SK-N-SH treated with all-trans-retinoic acid at 6 μM for 48 hours (cell line): ENCODE results near the gene PIK3C2B.

Source experiments
- ATAC-seq: fragments of 200-7000 bp; cut with Tn5 transposase; 3 replicates; pipeline ENCODE4 v1.9.1; 2020; ENCODE audit warnings: mild to moderate bottlenecking, moderate library complexity
- ARNTL ChIP-seq: fragments of 450-650 bp; formaldehyde crosslinking; IDR thresholded peaks from 2 replicates; pipeline ENCODE4 v1.5.0; 2020; ENCODE audit warnings: low read depth, mild to moderate bottlenecking, moderate library complexity, borderline replicate concordance
- BACH2 ChIP-seq: fragments of 250-450 bp; sonication (Bioruptor Pico); IDR thresholded peaks from 2 replicates; pipeline ENCODE4 v1.9.0; 2021; ENCODE audit warnings: mild to moderate bottlenecking, borderline replicate concordance
- CSDC2 ChIP-seq: fragments of 250-450 bp; sonication (Bioruptor Pico); IDR thresholded peaks from 2 replicates; pipeline ENCODE4 v1.5.0; 2020; ENCODE audit warnings: mild to moderate bottlenecking, moderate library complexity
- ESRRG ChIP-seq: fragments of 250-450 bp; sonication (Bioruptor Pico); IDR thresholded peaks from 2 replicates; pipeline ENCODE4 v1.6.1; 2021; ENCODE audit warnings: mild to moderate bottlenecking
- GLIS3 ChIP-seq: fragments of 250-450 bp; sonication (Bioruptor Pico); IDR thresholded peaks from 2 replicates; pipeline ENCODE4 v1.5.0; 2020; ENCODE audit warnings: mild to moderate bottlenecking, moderate library complexity
- ISL1 ChIP-seq: fragments of 250-450 bp; sonication (Bioruptor Pico); IDR thresholded peaks from 2 replicates; pipeline ENCODE4 v2.1.2; 2022; ENCODE audit warnings: mild to moderate bottlenecking, moderate library complexity
- OSR1 ChIP-seq: fragments of 250-450 bp; sonication (Bioruptor Pico); IDR thresholded peaks from 2 replicates; pipeline ENCODE4 v1.8.0; 2022; ENCODE audit warnings: moderate library complexity, mild to moderate bottlenecking, inconsistent platforms
- PATZ1 ChIP-seq: fragments of 250-450 bp; sonication (Bioruptor Pico); IDR thresholded peaks from 2 replicates; pipeline ENCODE4 v1.8.0; 2020; ENCODE audit warnings: mild to moderate bottlenecking, moderate library complexity, borderline replicate concordance
- PPARA ChIP-seq: fragments of 250-450 bp; sonication (Bioruptor Pico); IDR thresholded peaks from 2 replicates; pipeline ENCODE4 v1.5.0; 2020; ENCODE audit warnings: mild to moderate bottlenecking, borderline replicate concordance
- RARB ChIP-seq: fragments of 250-450 bp; sonication (Bioruptor Pico); IDR thresholded peaks from 2 replicates; pipeline ENCODE4 v1.8.0; 2021; ENCODE audit warnings: mild to moderate bottlenecking, moderate library complexity
- SNAI2 ChIP-seq: fragments of 250-450 bp; sonication (Bioruptor Pico); IDR thresholded peaks from 2 replicates; pipeline ENCODE4 v1.5.0; 2020; ENCODE audit warnings: mild to moderate bottlenecking, moderate library complexity
- TCF4 ChIP-seq: fragments of 250-450 bp; sonication (Bioruptor Pico); IDR thresholded peaks from 2 replicates; pipeline ENCODE4 v1.8.0; 2021; ENCODE audit warnings: mild to moderate bottlenecking, moderate library complexity, borderline replicate concordance
- TOX ChIP-seq: fragments of 250-450 bp; sonication (Bioruptor Pico); IDR thresholded peaks from 2 replicates; pipeline ENCODE4 v1.8.0; 2021; ENCODE audit warnings: mild to moderate bottlenecking, moderate library complexity, borderline replicate concordance
- TSHZ2 ChIP-seq: fragments of 250-450 bp; sonication (Bioruptor Pico); IDR thresholded peaks from 2 replicates; pipeline ENCODE4 v1.5.0; 2020; ENCODE audit warnings: mild to moderate bottlenecking, moderate library complexity
- ZC3H10 ChIP-seq: fragments of 250-450 bp; sonication (Bioruptor Pico); IDR thresholded peaks from 2 replicates; pipeline ENCODE4 v1.5.1; 2021; ENCODE audit warnings: mild to moderate bottlenecking, moderate library complexity
- ZFP3 ChIP-seq: fragments of 250-450 bp; sonication (Bioruptor Pico); IDR thresholded peaks from 2 replicates; pipeline ENCODE4 v1.5.0; 2020; ENCODE audit warnings: mild to moderate bottlenecking, moderate library complexity
- ZFP30 ChIP-seq: fragments of 450-650 bp; formaldehyde crosslinking; IDR thresholded peaks from 2 replicates; pipeline ENCODE4 v1.5.0; 2022; ENCODE audit warnings: mild to moderate bottlenecking, moderate library complexity
- ZNF565 ChIP-seq: fragments of 450-650 bp; formaldehyde crosslinking; conservative IDR thresholded peaks from 2 replicates; pipeline ENCODE4 v1.5.0; 2020; ENCODE audit warnings: low read depth, mild to moderate bottlenecking, moderate library complexity
- ZNF70 ChIP-seq: fragments of 450-650 bp; formaldehyde crosslinking; IDR thresholded peaks from 2 replicates; pipeline ENCODE4 v1.5.0; 2020; ENCODE audit warnings: mild to moderate bottlenecking, moderate library complexity
- ZNF8 ChIP-seq: fragments of 450-650 bp; formaldehyde crosslinking; IDR thresholded peaks from 2 replicates; pipeline ENCODE4 v1.5.0; 2020; ENCODE audit warnings: mild to moderate bottlenecking, moderate library complexity
- TF ChIP-seq, protein P1 (sequence below): fragments of 250-450 bp; sonication (Bioruptor Pico); IDR thresholded peaks from 2 replicates; pipeline ENCODE4 v1.5.1; 2021; ENCODE audit warnings: mild to moderate bottlenecking, moderate library complexity
- TF ChIP-seq, protein P2 (sequence below): fragments of 250-450 bp; sonication (Bioruptor Pico); IDR thresholded peaks from 2 replicates; pipeline ENCODE4 v1.8.0; 2021; ENCODE audit warnings: low read depth, mild to moderate bottlenecking, moderate library complexity, borderline replicate concordance
- TF ChIP-seq, protein P3 (sequence below): fragments of 250-450 bp; sonication (Bioruptor Pico); IDR thresholded peaks from 2 replicates; pipeline ENCODE4 v1.5.1; 2020; ENCODE audit warnings: low read depth, mild to moderate bottlenecking, moderate library complexity

The PIK3C2B gene

DNA sequence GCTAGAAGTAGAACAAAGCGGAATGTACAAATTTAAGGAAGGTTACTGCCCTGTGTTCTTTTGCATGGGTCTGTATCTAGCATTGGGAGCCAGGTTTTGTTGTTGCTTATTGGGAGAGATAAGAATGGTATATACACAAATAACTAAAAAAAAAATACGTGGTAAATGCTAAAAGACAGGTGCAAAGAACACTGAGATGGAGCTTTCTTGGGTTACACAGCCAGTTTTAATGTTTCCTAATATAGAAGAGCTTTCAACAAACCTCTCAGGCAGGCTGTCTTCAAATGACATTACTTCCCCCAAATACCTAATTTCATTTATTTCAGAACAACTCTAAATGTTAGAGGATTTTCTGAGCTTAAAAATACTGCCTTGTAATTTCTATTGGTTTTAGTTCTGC, 20.2 kb upstream of the PIK3C2B start:
- TF ChIP-seq OSR1 (CRISPR knock-in tag) (no peak), ZNF8 (CRISPR knock-in tag) (no peak), BACH2 (CRISPR knock-in tag) (no peak), SNAI2 (CRISPR knock-in tag) (no peak)

GRCh38 chr1:204513117-204513716, 18.6 kb upstream of the PIK3C2B start:
- no peak for ATAC-seq
- TF ChIP-seq GLIS3 (no peak), ZNF70 (CRISPR knock-in tag) (no peak), ISL1 (CRISPR knock-in tag) (no peak), TSHZ2 (CRISPR knock-in tag) (no peak), CSDC2 (CRISPR knock-in tag) (no peak), ZNF8 (CRISPR knock-in tag) (no peak), ZC3H10 (CRISPR knock-in tag) (no peak), ZFP30 (CRISPR knock-in tag) (no peak), PATZ1 (CRISPR knock-in tag) (no peak), TCF4 (CRISPR knock-in tag) (no peak), ESRRG (CRISPR knock-in tag) (no peak), ZNF565 (no peak), TOX (CRISPR knock-in tag) (no peak), ARNTL (no peak), OSR1 (CRISPR knock-in tag) (no peak), SNAI2 (CRISPR knock-in tag) (no peak)
- TF ChIP-seq, protein P1, sequence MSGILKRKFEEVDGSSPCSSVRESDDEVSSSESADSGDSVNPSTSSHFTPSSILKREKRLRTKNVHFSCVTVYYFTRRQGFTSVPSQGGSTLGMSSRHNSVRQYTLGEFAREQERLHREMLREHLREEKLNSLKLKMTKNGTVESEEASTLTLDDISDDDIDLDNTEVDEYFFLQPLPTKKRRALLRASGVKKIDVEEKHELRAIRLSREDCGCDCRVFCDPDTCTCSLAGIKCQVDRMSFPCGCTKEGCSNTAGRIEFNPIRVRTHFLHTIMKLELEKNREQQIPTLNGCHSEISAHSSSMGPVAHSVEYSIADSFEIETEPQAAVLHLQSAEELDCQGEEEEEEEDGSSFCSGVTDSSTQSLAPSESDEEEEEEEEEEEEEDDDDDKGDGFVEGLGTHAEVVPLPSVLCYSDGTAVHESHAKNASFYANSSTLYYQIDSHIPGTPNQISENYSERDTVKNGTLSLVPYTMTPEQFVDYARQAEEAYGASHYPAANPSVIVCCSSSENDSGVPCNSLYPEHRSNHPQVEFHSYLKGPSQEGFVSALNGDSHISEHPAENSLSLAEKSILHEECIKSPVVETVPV (CRISPR knock-in tag): no peak
- TF ChIP-seq, protein P2, sequence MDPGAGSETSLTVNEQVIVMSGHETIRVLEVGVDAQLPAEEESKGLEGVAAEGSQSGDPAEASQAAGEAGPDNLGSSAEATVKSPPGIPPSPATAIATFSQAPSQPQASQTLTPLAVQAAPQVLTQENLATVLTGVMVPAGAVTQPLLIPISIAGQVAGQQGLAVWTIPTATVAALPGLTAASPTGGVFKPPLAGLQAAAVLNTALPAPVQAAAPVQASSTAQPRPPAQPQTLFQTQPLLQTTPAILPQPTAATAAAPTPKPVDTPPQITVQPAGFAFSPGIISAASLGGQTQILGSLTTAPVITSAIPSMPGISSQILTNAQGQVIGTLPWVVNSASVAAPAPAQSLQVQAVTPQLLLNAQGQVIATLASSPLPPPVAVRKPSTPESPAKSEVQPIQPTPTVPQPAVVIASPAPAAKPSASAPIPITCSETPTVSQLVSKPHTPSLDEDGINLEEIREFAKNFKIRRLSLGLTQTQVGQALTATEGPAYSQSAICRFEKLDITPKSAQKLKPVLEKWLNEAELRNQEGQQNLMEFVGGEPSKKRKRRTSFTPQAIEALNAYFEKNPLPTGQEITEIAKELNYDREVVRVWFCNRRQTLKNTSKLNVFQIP: no peak

More for the DNA sequence above, 20.2 kb upstream of the PIK3C2B start:
- ATAC-seq: no peak

- TF ChIP-seq, protein P1 (CRISPR knock-in tag): no peak
- TF ChIP-seq ISL1 (CRISPR knock-in tag): no peak
- TF ChIP-seq ZNF70 (CRISPR knock-in tag): no peak
- TF ChIP-seq OSR1 (CRISPR knock-in tag): no peak
- TF ChIP-seq PPARA (CRISPR knock-in tag): no peak
- no peak for TF ChIP-seq PATZ1 (CRISPR knock-in tag)
- TF ChIP-seq BACH2 (CRISPR knock-in tag): no peak
- no peak for TF ChIP-seq ZFP3 (CRISPR knock-in tag)
- TF ChIP-seq TCF4 (CRISPR knock-in tag): no peak
- no peak for TF ChIP-seq ESRRG (CRISPR knock-in tag)
- TF ChIP-seq RARB (CRISPR knock-in tag): no peak
- TF ChIP-seq TOX (CRISPR knock-in tag): no peak
- no peak for TF ChIP-seq ZFP30 (CRISPR knock-in tag)
- TF ChIP-seq, protein P3, sequence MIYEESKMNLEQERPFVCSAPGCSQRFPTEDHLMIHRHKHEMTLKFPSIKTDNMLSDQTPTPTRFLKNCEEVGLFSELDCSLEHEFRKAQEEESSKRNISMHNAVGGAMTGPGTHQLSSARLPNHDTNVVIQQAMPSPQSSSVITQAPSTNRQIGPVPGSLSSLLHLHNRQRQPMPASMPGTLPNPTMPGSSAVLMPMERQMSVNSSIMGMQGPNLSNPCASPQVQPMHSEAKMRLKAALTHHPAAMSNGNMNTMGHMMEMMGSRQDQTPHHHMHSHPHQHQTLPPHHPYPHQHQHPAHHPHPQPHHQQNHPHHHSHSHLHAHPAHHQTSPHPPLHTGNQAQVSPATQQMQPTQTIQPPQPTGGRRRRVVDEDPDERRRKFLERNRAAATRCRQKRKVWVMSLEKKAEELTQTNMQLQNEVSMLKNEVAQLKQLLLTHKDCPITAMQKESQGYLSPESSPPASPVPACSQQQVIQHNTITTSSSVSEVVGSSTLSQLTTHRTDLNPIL (CRISPR knock-in tag): no peak
- no peak for TF ChIP-seq ZC3H10 (CRISPR knock-in tag)
- no peak for ATAC-seq
Observed at GRCh38 chr1:204511366-204511765, 16.8 kb upstream of the PIK3C2B start.
